ENCODE measurements around the gene APP.

Gene APP

DNA sequence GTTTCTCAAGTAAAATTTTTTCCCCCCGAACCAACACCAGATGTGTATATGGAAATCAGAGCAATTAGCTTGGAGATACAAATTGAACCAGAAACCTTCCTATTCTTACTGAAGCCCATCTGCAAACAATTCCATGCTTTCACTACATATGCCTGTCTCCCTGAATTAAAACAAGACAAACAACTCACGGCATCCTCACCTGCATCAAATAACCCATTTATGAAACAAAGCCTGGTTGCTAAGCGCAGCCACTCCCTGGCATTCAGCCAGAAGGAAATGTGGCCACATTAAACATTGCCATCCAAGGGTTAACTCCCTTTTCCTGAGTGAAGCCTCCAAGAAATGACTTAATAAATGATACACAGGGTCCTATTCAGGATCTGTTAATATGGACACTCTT, 55.3 kb downstream of the APP start:
- Histone ChIP-seq H3K9ac (ENCODE audit: low read depth, low read length) (no peak overlapping the region), H3K4me1 (ENCODE audit: insufficient read depth, low read length) (peaks cover 52% of the 10 kb centered on the region), H3K36me3 (ENCODE audit: insufficient read depth, low read length) (peaks cover 12% of the 10 kb centered on the region; the same call in 1 of the 2 replicates), H3K9me3 (ENCODE audit: control insufficient read depth, insufficient read depth, low read length) (no peaks in the 10 kb centered on the region)

DNA sequence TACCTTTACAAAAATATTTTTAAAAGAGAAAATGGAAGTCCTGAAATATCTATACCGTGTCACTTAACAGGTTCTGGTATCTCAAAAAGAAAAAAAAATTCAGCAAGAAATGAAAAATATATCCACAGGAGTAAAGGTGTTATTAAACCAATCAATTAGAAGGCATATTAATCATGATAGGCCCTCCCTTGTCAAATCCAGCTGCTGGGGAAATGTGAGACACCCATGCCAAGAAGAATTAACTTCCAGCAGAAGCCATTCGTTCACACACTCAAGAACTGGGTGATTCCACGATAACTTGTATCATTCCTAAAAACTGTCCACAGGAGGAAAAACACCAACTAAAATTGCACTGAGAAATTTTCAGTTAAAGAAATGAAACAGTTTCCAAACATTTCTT, 57.6 kb downstream of the APP start:
- no peaks in the 10 kb centered on the region for H3K9me3 ChIP-seq (ENCODE audit: control insufficient read depth, insufficient read depth, low read length)
- peaks cover 42% of the 10 kb centered on the region for H3K4me1 ChIP-seq (ENCODE audit: insufficient read depth, low read length)
- H3K9ac ChIP-seq (ENCODE audit: low read depth, low read length): no peak overlapping the region
- H3K36me3 ChIP-seq (ENCODE audit: insufficient read depth, low read length): peaks cover 26% of the 10 kb centered on the region; the same call in 1 of the 2 replicates

DNA sequence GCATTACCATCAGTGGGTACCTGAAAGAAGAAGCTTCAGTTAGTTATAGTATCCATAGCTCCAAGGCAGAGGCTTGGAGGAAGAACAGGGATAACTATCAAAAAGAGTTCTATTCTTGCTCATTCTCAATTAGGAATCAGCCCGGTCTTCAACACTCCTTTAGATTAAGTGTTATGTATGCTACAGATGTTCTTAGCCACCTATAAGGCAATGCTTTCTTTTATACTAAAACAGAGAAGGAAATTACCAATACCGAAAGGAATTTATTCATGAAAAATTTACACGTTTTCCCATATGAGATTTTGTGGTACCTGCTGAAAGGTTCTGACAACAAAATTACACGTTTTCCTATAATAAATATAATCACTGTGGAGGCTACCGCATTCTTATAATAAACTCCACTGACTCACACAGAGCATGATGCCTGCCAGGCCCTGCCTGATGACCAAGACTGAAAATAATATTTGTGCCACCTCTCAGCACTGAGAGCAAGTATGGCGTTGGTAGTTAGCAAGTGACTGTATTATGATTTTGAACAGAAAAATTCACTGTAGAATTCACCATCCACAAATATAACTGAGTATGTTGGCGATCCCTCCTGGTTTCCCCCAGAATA, 58.3 kb downstream of the APP start:
- no peak overlapping the region for H3K9ac ChIP-seq (ENCODE audit: low read depth, low read length)
- peaks cover 32% of the 10 kb centered on the region; the same call in 1 of the 2 replicates for H3K36me3 ChIP-seq (ENCODE audit: insufficient read depth, low read length)
- no peaks in the 10 kb centered on the region for H3K9me3 ChIP-seq (ENCODE audit: control insufficient read depth, insufficient read depth, low read length)
- H3K4me1 ChIP-seq (ENCODE audit: insufficient read depth, low read length): peaks cover 42% of the 10 kb centered on the region

DNA sequence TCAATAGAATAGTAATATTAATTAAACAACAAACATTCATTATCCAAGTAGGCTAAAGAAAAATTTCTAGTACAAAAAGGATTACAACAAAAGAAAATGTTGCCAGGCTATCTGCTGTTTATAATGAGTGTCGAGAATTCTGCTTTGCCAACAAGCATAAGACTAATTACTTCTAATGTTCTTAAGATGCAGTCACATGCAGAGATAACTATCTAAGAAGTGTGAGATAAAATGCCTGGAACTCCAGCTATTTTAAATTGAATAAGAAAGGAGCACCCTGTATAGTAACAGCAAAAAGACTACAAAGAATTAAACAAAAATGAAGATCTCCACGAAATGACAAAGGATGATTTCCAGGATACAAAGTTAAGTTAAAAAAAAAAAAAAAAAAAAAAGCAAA, 59.9 kb downstream of the APP start:
- Histone ChIP-seq H3K36me3 (ENCODE audit: insufficient read depth, low read length) (peaks cover 32% of the 10 kb centered on the region; the same call in 1 of the 2 replicates), H3K4me1 (ENCODE audit: insufficient read depth, low read length) (peaks cover 48% of the 10 kb centered on the region), H3K9ac (ENCODE audit: low read depth, low read length) (no peak overlapping the region), H3K9me3 (ENCODE audit: control insufficient read depth, insufficient read depth, low read length) (no peaks in the 10 kb centered on the region)

DNA sequence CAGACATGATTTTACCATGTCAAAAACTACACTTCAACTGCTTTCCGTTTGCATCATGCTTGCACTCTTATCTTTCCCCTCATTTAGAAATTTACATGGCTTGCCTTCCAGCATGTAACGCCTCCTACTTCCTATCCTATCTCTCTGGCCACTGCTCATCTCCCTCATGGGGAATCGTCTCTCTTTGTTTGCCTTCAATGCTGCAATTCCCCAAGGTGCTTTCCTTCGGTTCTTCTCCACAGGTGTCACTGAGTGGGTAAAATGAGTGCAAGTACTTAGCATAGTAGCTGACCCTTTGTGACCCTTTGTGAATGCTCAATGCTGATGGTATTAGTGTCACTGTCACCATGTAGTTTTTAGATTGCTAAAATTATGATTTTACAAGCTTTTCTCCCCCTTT, 63.1 kb downstream of the APP start:
- Histone ChIP-seq H3K9me3 (ENCODE audit: control insufficient read depth, insufficient read depth, low read length) (no peaks in the 10 kb centered on the region), H3K4me1 (ENCODE audit: insufficient read depth, low read length) (peaks cover 31% of the 10 kb centered on the region), H3K9ac (ENCODE audit: low read depth, low read length) (no peak overlapping the region), H3K36me3 (ENCODE audit: insufficient read depth, low read length) (peaks cover 37% of the 10 kb centered on the region; the same call in 1 of the 2 replicates)

DNA sequence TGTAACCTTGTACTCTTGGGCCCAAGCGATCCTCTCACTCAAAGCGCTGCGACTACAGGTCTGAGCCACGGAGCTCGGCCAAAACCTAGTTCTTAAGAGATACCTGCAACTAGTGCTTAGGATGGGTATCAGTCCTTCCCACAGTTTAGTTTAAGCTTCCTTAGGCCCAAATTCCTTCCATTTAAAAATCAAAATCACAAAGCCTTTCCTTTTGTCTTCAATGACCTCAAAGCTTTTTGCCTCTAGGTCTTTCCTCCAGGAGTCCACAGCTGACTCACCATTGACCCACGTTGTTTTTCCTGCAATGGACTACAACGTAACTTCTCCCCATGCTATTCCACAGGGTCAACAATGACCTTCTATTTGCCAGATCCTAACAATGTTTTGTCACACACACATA, 64.0 kb downstream of the APP start:
- H3K9me3 ChIP-seq (ENCODE audit: control insufficient read depth, insufficient read depth, low read length): no peaks in the 10 kb centered on the region
- no peak overlapping the region for H3K9ac ChIP-seq (ENCODE audit: low read depth, low read length)
- H3K36me3 ChIP-seq (ENCODE audit: insufficient read depth, low read length): peaks cover 28% of the 10 kb centered on the region; the same call in 1 of the 2 replicates
- H3K4me1 ChIP-seq (ENCODE audit: insufficient read depth, low read length): peaks cover 31% of the 10 kb centered on the region

DNA sequence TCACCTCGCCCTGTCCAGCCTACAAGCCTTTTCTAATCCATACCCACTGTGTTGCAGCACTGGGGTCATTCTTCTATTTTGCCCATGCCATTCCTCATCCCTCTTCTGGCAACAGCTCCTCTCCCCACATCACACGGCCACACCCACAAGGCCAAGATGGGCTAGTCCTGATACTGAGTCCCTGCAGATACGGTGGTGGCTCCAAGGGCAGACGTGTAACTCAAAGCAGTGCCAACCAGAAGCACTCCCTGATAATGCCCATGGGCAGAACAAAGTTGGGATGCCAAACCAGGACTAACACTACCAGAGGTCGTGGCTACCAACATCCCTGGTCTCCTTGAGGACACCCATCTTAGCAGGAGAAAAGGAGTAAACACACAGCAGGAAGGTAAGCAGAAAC, 64.8 kb downstream of the APP start:
- Histone ChIP-seq H3K36me3 (ENCODE audit: insufficient read depth, low read length) (peaks cover 24% of the 10 kb centered on the region; the same call in 1 of the 2 replicates), H3K9ac (ENCODE audit: low read depth, low read length) (no peak overlapping the region), H3K4me1 (ENCODE audit: insufficient read depth, low read length) (peaks cover 32% of the 10 kb centered on the region), H3K9me3 (ENCODE audit: control insufficient read depth, insufficient read depth, low read length) (no peaks in the 10 kb centered on the region)

DNA sequence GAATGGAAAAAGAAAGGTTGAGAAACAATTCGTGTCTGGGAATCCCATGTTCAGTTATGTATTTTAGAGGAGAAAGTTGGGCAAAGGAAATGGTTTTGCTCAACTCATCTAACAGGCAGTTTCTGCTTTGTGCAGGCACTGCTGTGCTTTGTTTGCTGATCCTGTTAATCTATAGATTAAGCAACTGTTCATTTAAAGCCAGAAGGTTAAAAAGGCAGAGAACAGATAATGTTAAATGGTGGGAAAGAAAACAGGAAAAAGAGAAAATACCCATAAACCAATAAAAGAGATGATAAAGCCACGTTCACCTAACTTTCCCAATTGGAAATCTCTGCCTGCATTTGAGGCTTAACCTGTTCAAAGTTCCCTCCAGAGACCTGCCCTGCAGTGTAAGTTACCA, 70.0 kb downstream of the APP start:
- H3K36me3 ChIP-seq (ENCODE audit: insufficient read depth, low read length): 0 out of 2 replicates have a peak, but pooled peaks cover 5% of the 10 kb centered on the region
- H3K9me3 ChIP-seq (ENCODE audit: control insufficient read depth, insufficient read depth, low read length): no peaks in the 10 kb centered on the region
- H3K9ac ChIP-seq (ENCODE audit: low read depth, low read length): no peak overlapping the region
- H3K4me1 ChIP-seq (ENCODE audit: insufficient read depth, low read length): peaks cover 38% of the 10 kb centered on the region

DNA sequence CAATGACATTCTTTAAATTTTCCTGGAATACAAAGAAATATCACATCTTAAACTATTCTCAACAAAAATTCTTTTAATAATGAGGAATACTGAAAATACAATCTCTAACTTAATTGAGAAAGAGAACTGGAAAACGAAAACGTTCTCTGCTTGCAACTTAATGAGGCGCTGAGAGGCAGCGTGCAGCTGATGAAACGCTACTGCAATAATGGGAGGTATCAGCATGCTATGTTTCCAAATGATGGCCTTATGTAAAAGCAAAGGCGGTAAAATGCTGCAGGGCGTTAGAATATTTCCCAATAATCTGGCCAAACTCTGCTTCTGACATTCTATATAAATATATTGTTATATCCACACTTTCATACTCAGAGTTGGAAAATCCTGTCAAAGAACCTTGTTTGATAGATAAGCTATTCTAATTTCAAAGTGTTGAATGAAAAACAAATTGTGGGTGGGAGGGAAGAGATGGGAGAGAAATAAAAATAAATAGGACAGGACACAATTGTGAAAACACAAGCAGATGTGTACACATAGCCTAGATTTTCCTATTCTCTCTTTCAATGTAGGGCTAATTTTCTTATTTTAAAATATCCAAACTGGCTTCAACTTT, 70.9 kb downstream of the APP start:
- Histone ChIP-seq H3K36me3 (ENCODE audit: insufficient read depth, low read length) (0 out of 2 replicates have a peak, but pooled peaks cover 5% of the 10 kb centered on the region), H3K9ac (ENCODE audit: low read depth, low read length) (no peak overlapping the region), H3K4me1 (ENCODE audit: insufficient read depth, low read length) (peaks cover 37% of the 10 kb centered on the region), H3K9me3 (ENCODE audit: control insufficient read depth, insufficient read depth, low read length) (no peaks in the 10 kb centered on the region)

DNA sequence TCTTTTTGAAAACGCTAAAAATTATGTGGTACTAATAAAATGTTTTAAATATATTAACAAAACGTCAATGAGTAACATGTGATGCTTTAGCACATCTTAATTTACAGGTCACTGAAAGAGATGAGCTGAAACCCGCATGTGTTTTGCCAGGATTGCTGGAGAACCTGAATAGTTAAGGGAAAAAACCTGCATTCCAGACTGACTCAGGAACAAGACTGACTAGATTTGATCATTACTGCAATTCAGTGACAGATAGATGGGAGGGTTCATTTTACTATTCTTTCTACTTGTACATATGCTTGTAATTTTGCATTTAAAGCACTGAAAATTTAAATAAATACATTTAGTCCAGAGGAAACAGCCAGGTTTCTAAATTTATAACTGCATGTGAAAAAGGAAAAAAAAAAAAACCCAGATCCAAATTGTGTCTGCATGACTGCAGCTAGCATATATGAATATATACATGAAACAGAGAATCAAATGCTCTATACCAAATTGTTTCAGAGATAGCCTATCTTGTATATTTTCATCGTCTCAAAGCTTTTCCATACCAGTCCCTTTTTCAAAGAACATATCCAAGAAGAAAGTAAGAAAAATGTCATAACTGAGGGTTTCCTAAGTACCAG, 71.7 kb downstream of the APP start:
- H3K36me3 ChIP-seq (ENCODE audit: insufficient read depth, low read length): 0 out of 2 replicates have a peak, but pooled peaks cover 2% of the 10 kb centered on the region
- H3K9me3 ChIP-seq (ENCODE audit: control insufficient read depth, insufficient read depth, low read length): no peaks in the 10 kb centered on the region
- no peak overlapping the region for H3K9ac ChIP-seq (ENCODE audit: low read depth, low read length)
- peaks cover 36% of the 10 kb centered on the region for H3K4me1 ChIP-seq (ENCODE audit: insufficient read depth, low read length)

DNA sequence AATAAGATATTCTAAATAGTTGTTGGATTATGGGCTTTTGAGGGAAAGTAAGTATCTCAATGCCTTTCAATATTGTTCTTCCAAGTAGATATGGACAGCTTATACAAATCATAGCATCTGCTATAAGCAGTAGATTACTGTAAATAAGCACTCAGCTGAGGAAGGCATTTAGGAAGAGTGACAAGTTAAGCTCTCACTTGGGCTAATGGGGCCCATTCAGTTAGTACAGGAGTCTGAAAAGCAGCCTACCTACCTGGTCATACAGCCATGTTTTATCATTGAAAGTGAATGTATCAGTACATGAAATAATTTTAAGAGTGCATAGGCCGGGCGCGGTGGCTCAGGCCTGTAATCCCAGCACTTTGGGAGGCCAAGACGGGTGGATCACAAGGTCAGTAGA, 73.1 kb downstream of the APP start:
- H3K9ac ChIP-seq (ENCODE audit: low read depth, low read length): no peak overlapping the region
- H3K4me1 ChIP-seq (ENCODE audit: insufficient read depth, low read length): peaks cover 49% of the 10 kb centered on the region
- H3K9me3 ChIP-seq (ENCODE audit: control insufficient read depth, insufficient read depth, low read length): no peaks in the 10 kb centered on the region
- H3K36me3 ChIP-seq (ENCODE audit: insufficient read depth, low read length): no peaks in the 10 kb centered on the region

DNA sequence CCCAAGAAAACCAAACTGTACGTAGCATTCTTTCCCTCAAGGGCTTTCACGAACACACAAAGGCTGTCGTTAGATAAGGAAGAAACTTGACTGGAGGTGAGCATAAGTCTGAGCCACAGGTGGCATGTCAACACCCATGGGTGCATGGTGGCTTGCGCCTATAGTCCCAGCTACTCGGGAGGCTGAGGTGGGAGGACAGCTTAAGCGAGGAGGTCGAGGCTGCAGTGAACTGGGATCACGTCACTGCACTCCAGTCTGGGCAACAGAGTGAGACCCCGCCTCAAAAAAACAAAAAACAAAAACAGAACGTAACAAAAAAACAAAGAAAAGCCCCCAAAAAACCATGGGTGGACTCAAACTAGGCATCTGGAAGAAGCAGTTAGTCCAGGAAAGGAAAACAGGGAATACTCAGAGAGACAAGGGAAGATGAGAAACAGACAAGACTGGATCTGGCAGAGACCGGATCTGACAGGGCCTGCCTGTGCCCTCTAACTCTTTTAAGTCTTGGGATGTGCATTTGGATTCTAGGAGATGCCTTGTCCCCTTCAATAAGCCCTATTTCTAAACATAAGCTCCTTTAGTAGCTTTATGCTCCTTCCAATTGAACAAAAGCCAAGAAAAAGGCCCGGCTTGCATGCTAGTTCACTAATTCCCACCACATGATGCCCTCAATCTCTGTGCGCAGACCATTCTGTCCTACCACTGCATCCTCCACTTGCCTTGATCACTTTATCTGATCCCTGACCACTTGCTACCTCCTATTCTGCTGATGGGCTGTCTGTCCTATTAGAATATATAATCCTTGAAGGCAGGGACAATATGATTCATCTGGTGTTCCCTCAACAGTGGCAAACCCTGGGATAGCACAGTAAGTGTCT, 73.8 kb downstream of the APP start:
- no peak overlapping the region for H3K9ac ChIP-seq (ENCODE audit: low read depth, low read length)
- no peaks in the 10 kb centered on the region for H3K36me3 ChIP-seq (ENCODE audit: insufficient read depth, low read length)
- no peaks in the 10 kb centered on the region for H3K9me3 ChIP-seq (ENCODE audit: control insufficient read depth, insufficient read depth, low read length)
- peaks cover 56% of the 10 kb centered on the region for H3K4me1 ChIP-seq (ENCODE audit: insufficient read depth, low read length)

DNA sequence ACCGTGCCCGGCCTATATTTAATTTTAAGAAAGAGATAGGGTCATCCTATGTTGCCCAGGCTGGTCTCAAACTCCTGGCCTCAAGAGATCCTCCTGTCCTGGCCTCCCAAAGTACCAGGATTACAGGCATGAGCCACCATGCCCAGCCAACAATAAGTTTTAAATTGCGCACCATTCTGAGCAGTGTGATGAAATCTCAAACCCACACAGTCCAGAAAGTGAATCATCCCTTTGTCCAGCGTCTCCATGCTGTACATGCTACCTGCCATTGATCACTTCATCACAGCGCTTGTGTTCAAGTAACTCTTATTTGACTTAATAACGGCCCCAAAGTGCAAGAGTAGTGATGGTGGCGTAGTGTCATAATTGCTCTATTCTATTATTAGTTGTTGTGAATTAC, 75.4 kb downstream of the APP start:
- H3K9ac ChIP-seq (ENCODE audit: low read depth, low read length): no peak overlapping the region
- peaks cover 51% of the 10 kb centered on the region for H3K4me1 ChIP-seq (ENCODE audit: insufficient read depth, low read length)
- no peaks in the 10 kb centered on the region for H3K9me3 ChIP-seq (ENCODE audit: control insufficient read depth, insufficient read depth, low read length)
- 0 out of 2 replicates have a peak, but pooled peaks cover under 1% of the 10 kb centered on the region for H3K36me3 ChIP-seq (ENCODE audit: insufficient read depth, low read length)

DNA sequence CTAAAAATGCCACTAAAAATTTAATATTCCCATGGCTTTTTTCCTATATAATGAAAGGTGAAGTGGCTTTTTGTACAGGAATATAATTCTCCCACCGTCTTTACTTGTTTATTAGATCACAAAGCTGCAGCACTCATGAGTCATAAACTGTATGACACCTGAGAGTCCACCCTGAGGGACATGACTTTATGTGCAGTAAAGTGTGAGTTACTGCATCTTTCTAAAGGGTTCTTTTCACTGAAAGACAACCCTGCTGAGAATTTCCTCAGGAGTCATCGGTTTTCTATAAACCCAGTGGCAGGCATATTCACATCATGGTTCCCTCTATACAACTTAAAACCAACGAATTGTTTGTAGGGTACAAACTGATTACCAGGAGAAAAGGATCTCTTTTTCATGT, 77.4 kb downstream of the APP start:
- no peak overlapping the region for H3K9ac ChIP-seq (ENCODE audit: low read depth, low read length)
- no peaks in the 10 kb centered on the region for H3K9me3 ChIP-seq (ENCODE audit: control insufficient read depth, insufficient read depth, low read length)
- 0 out of 2 replicates have a peak, but pooled peaks cover 3% of the 10 kb centered on the region for H3K36me3 ChIP-seq (ENCODE audit: insufficient read depth, low read length)
- peaks cover 34% of the 10 kb centered on the region for H3K4me1 ChIP-seq (ENCODE audit: insufficient read depth, low read length)

Data from ES-I3 (cell line).